ENCODE results near the gene PRM3.

The PRM3 gene

DNA sequence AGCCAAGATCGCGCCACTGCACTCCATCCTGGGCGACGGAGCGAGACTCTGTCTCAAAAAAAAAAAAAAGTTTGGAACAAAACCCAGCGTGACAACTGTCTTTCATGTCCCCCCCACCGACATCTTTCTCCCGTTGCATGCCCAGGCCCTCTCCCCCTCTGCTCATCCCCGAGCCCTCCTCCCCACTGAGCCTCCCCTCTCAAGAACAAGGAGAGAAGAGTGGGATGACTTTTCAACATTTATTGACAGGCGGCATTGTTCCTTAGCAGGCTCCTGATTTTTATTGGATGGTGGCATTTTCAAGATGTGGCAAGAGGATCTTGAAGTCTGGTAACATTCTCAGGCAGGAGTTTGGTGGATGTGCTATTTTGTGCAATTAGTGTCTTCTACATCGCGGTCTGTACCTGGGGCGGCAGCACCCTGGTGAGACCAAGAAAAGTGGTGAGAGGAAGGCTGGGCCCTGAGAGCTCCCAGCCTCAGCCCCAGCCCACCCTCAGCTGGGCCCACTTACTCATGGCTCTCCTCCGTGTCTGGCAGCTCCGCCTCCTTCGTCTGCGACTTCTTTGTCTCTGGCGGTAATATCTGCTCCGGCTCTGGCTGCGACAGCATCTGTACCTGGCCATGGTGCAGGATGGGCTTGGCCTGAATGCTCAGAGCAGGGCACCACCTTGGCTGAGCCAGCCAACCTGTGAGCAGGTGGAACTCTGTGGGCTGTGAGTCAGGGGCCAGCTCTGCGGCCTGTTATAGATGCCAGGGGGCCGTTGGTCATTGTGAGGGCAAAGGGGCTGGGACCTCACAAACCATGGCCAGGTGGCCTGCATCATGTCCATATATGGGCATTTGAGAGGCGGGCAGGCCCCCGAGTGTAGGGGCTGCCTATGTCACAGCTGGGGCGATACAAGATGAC lies 7.4 kb upstream of the PRM3 start, which contains the start of gene PRM1:
PRM1 (minus strand) TSS at position 715 of the 907 bp plus-strand sequence; CDS start at position 623, 92 bp downstream.
- DNase-seq, result no peak

DNA sequence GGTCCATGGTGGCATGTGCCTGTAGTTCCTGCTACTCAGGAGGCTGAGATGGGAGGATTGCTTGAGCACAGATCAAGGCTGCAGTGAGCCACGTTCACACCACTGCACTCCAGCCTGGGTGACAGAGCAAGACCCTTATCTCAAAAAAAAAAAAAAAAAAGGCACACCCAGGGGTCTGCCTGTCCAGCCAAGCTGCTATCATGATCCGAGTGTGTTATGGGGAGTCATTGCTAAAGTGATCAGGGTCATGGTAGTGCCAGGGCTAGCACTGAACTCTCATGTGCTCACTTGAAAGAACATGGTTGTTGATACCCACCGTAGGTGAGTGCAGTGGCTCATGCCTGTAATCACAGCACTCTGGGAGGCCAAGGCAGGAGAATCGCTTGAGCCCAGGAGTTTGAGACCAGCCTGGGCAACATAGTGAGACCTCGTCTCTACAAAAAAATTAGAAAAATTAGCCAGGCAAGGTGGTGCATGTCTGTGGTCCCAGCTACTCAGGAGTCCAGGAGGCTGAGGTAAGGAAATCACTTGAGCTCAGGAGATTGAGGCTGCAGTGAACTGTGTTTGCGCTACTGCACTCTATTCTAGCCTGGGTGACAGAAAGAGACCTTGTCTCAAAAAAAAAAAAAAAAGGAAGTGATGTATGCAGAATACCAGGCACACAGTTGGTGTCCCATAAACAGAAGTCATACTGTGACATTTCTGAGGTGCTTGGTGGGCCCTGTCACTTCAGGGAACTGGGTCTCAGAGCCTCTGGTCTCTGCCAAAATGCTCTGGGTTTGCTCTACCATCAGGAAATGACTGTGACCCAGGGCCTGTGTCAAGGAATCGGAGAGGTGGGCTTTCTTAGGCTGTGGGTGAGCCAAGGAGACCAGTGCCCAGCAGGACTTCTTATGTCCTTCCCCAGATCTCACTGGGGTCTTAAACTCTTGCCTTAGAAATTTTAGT lies 5.5 kb upstream of the PRM3 start:
- DNase-seq, result peak in 1 of 2 donors; percentile 24

GRCh38 chr16:11277607-11278337 lies 4.3 kb upstream of the PRM3 start:
- DNase-seq, result no peak

- no peak for DNase-seq
These were observed 3.6 kb upstream of the PRM3 start for GRCh38 chr16:11276896-11277593.

DNA sequence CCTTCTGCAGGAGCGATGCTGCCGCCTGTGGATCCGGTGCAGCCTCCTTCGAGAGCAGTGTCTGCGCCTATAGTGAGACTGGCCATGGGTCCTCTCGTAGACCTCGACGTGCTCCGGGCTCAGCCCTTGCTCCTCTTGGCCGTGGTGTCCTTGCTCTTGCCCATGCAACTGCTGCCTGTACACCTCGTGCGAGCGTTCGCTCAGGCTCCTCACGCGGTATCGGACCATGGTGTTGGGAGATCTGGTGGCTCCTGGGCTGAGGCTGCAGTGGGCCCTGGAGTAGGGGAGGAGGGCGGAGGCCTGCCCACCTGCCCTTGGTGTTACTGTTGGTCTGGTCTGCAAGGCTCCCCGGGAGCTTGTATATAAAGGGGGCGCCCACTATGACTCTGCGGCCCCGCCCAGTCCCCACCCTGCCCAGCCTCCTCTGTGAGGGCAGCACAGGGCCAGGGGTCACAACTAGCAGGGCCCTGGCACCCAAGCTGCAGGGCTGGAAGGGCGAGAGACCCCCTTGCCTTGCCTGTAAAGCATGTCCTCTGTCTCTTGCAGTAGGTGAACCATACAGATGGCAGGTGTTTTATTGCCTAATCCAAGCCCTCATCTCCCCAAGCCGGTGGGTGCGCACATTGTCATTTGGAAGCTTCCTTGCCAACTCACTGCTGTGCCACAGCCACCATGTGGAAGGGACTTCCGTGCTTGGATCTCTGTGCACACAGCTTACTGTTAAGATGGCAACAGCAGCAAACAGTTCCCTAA lies 2.9 kb upstream of the PRM3 start, which contains the start of gene PRM2:
PRM2 (minus strand) TSS at position 338 of the 753 bp plus-strand sequence; CDS start at position 228, 110 bp downstream.
- no peak for DNase-seq

DNA sequence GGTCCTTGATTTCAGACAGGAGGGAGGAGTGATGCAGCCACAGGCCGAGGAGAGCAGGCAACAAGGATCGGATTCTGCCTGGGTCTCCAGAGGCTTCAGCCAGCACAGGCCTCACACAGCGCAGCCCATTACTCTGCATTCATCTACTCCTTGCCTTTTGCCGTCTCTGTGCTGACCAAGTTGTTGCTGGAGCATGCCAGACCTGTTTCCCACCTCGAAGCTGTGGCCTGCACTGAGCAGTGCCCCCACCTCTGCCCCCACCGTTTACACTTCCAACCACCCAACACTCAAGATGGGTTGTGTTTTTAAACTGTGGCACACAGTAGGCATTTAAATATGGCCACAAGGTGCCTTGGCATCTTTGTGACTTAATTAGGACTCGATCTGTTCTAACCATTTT lies 1.5 kb upstream of the PRM3 start:
- no peak for DNase-seq

GRCh38 chr16:11273721-11274324 lies 394 bp upstream of the PRM3 start:
- no peak for DNase-seq

DNA sequence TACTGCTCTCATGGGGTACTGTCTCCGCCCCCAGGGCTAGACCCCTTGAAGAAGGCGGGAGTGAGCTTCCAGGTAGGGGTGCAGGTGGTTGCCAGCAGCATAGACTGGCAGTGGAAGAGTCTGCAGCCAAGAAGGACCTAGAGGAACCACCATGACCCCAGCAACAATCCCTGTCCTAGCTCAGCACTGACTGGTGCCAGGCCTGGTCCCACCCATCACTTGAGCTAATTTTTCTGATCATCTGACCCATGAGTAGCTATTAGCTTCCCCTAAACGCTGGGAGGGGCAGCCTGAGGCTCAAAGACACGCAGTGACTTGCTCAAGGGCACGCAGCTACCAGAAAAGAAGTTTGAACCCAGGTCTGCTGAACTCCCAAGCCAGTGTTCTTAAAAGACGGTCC lies 945 bp downstream of the PRM3 start:
- DNase-seq, result no peak

- DNase-seq, result no peak
These were observed 1.8 kb downstream of the PRM3 start for GRCh38 chr16:11271610-11272009.

DNA sequence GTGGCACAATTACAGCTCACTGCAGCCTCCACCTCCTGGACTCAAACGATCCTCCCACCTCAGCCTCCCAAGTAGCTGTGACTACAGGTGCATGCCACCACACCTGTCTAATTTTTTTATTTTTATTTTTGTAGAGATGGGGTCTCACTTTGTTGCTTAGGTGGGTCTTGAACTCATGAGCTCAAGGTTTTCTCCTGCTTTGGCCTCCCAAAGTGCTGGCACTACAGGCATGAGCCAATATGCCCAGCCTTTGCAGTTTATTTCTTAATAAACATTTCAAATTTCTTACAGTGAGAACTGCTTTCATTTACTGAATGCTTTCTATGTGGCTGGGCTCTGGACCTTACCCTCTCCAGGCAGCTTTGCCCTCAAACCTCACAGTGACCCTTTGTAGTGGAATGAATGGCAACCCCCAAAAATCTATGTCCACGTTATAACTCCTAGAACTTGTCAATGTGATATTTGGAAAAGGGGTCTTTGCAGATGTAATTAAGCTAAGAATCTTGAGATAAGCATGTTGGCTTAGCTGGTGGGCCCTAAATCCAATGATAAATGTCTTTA lies 2.7 kb downstream of the PRM3 start:
- no peak for DNase-seq

GRCh38 chr16:11268921-11269375 lies 4.5 kb downstream of the PRM3 start, which contains the start of gene TNP2:
TNP2 (minus strand) TSS chr16:11269325; CDS start chr16:11269262, 63 bp downstream.
- no peak for DNase-seq

GRCh38 chr16:11265124-11265523 lies 8.3 kb downstream of the PRM3 start:
- no peak for DNase-seq

DNA sequence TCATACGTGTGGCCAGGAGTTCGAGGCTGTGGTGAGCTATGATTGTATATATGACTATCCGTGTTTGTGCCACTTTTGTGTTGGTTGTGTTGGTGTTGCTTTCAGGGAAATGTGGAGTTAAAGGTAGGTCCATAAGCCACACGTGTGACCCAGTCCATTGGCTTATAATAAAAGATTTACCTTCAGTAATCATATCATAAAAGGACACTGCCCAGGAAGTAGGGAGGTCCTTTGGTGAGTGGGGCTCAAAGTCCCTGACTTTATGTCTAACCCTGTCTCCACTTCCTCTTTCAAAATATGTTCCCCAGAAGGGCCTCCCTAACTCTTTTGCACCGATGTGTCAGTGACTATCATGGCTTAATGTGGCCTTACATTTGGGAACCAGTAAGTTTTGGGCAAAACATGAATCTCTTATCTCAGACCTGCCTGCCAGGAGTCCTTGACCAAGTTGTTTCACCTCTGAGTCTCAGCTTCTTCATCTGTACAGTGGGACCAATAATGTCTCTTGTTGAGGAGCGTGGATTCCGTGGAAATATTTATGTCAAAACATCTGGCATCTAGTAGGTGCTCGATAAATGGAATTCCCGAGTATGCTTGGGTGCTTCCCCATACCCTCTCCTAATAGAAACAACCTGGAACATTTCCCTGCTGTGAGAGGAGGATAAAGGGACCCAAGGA lies 9.1 kb downstream of the PRM3 start:
- no peak for DNase-seq

GRCh38 chr16:11263737-11264136 lies 9.7 kb downstream of the PRM3 start:
- peak in 1 of 2 donors; percentile 77 for DNase-seq

- no peak for DNase-seq
These were observed 10.5 kb downstream of the PRM3 start for GRCh38 chr16:11262915-11263314.

DNA sequence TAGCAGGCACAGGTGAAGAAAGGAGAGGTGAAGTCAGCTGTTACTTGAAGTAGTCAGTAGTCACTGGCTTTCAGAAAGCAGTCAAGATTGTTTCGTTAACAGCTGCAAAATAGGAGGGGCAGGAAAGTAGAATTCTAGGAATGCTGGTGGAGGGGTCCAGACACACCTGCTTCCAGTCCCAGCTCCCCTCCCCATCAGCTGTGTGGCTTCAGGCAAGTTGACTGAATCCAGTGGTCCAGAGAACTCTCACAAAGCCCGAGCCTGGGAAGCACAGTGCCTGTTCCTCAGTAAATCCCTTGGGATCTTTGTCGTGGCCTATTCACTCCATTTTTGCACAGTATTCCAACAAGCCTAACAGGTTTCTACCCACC lies 12.8 kb downstream of the PRM3 start:
- DNase-seq, result no peak

- no peak for DNase-seq
These were observed 13.5 kb downstream of the PRM3 start for GRCh38 chr16:11259655-11260595.
